Common myeloid progenitor, CD34-positive (primary cell): Measurements from ENCODE around the gene INTS14.
A peak's percentile ranks its signal among the peaks of the same experiment; 100 is the strongest.
"Not testable (repeated sequence)": the region's sequence is repeated elsewhere in the genome, so short reads cannot be mapped to it uniquely, and the experiment has no call there.

Source experiments
- CTCF ChIA-PET: fragments of 350-600 bp; sonication (Branson Sonifier 250); formaldehyde crosslinking; loops from one replicate; lab custom pipeline; 2021; ENCODE audit warnings: antibody characterized with exemption; lab: Charles Lee
- POLR2A ChIA-PET: fragments of 350-600 bp; sonication (Branson Sonifier 250); formaldehyde crosslinking; loops from one replicate; lab custom pipeline; 2021; ENCODE audit warnings: antibody characterized with exemption; lab: Charles Lee
- DNase-seq, 3 donors: peaks; one replicate each; pipeline versions ENCODE4 v3.0.0 to v3.0.0-alpha.2; 2013
- H3K27ac ChIP-seq, 2 experiments: 1 replicate in 1 of 2; 2 replicates in 1 of 2; pipeline ENCODE4 v1.7.0; 2013; ENCODE audit warnings: inconsistent platforms in 2 of 2, low read length in 2 of 2, mild to moderate bottlenecking in 2 of 2, low read depth in 1 of 2, moderate library complexity in 1 of 2; ENCODE audit not compliant: severe bottlenecking in 2 of 2, insufficient read depth in 1 of 2, poor library complexity in 1 of 2
- H3K27me3 ChIP-seq, 5 experiments: replicated peaks in 2 of 5; 1 replicate in 3 of 5; 2 replicates in 2 of 5; pipeline versions ENCODE4 v1.6.1 to v1.7.0; 2013; ENCODE audit warnings: low read length in 4 of 5, mild to moderate bottlenecking in 2 of 5, moderate library complexity in 2 of 5, inconsistent platforms in 1 of 5; ENCODE audit not compliant: insufficient read depth in 5 of 5, control insufficient read depth in 4 of 5
- H3K36me3 ChIP-seq, 4 experiments: 1 replicate in 2 of 4; 2 replicates in 2 of 4; pipeline versions ENCODE4 v1.6.1 to v1.7.0; 2013; ENCODE audit warnings: low read length in 3 of 4, control low read depth in 1 of 4, mild to moderate bottlenecking in 1 of 4; ENCODE audit not compliant: control insufficient read depth in 4 of 4, insufficient read depth in 4 of 4
- H3K4me1 ChIP-seq, 4 experiments: 1 replicate in 3 of 4; 2 replicates in 1 of 4; pipeline versions ENCODE4 v1.6.1 to v1.7.1; 2013; ENCODE audit warnings: low read length in 3 of 4, mild to moderate bottlenecking in 3 of 4, control low read depth in 1 of 4, inconsistent platforms in 1 of 4, moderate library complexity in 1 of 4; ENCODE audit not compliant: control insufficient read depth in 4 of 4, insufficient read depth in 4 of 4; ENCODE audit errors: control extremely low read depth in 1 of 4
- H3K4me3 ChIP-seq, 7 experiments: 1 replicate in 4 of 7; 2 replicates in 3 of 7; pipeline versions ENCODE4 v1.5.1 to v1.7.0; 2013; ENCODE audit warnings: mild to moderate bottlenecking in 7 of 7, low read length in 6 of 7, moderate library complexity in 6 of 7, inconsistent platforms in 2 of 7, low read depth in 2 of 7, control low read depth in 1 of 7; ENCODE audit not compliant: insufficient read depth in 4 of 7, control insufficient read depth in 1 of 7; ENCODE audit errors: extremely low read depth in 1 of 7
- H3K9me3 ChIP-seq, 5 experiments: 1 replicate in 4 of 5; 2 replicates in 1 of 5; pipeline versions ENCODE4 v1.6.1 to v1.7.1; 2013; ENCODE audit warnings: low read length in 4 of 5, mild to moderate bottlenecking in 2 of 5, inconsistent platforms in 1 of 5, low read depth in 1 of 5, moderate library complexity in 1 of 5; ENCODE audit not compliant: control insufficient read depth in 4 of 5, insufficient read depth in 2 of 5; ENCODE audit errors: control extremely low read depth in 1 of 5
- WGBS: methylation state at CpG from one replicate; pipeline ENCODE4 v1.1.5; 2013; ENCODE audit not compliant: insufficient coverage; 5-methylcytosine and 5-hydroxymethylcytosine counted together

Gene INTS14

DNA sequence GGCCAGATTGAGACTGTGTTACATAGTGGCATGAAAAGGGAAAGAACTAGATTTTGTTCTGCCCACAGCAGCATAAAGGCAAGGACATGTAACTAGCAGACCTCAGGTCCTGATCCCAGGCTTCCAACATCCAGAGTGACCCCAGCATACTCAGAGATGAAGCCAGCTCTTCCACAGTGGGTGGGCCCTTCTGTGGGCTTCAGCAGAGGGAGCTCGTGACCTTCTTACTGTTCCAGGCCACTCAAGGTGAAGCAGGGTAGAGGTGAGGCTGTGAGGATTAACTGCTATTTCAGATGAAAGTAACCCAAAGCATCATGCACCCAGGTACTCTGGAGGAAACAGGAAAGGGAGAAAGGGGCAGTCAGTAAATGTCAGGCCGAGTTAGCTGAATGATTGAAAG is 9.9 kb upstream of the INTS14 start:
- ChIA-PET POLR2A (no interaction called here), CTCF (interaction anchor here (1.1 to 1.7 kb wide), 4 partner anchors 10 to 25 kb away, joined by 3 to 4 read pairs (median 4); partner anchors contain the start of gene INTS14)
- Histone ChIP-seq H3K27me3 (no peaks in the 10 kb centered on the region), H3K27ac (no peak overlapping the region), H3K4me1 (no peaks in the 10 kb centered on the region), H3K36me3 (peaks cover 0 to 20% (median 8%) of the 10 kb centered on the region in 4 experiments), H3K9me3 (no peaks in the 10 kb centered on the region), H3K4me3 (no peak overlapping the region)
- WGBS = 90% methylated on average over 1 of the region's 2 CpGs
- DNase-seq = no peak

DNA sequence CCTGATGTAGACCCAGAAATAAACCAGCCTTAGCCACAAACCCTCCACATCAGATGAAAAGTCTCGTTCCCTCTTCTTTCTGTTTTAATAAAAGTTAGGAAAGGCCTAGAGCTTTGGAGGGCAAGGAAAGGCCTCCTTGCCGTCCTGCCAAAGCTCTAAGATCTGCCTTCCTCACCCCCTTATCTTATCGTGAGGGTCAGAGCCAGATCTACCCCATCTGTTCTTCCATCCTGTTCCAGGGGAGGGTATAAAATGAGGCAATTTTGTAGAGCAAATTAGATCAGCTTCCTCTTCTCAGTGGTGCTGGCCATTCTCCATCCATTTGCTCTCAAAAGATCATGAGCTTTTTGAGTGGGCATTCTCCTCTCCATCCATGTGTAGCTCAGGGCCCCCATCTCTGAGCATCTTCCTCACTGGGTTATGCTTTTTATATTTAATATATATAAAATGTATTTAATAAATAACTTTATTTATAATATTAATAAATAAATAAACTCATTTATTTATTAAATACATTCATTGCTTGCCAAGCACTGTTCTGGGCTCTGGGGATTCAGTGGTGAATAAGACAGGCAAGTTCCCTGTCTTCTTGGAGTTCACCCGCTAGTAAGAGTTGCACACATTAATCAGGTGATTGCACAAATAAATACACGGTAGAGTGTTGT is 8.8 kb upstream of the INTS14 start:
- H3K36me3 ChIP-seq = peaks cover 0 to 9% (median 3%) of the 10 kb centered on the region in 4 experiments
- POLR2A ChIA-PET = interaction anchor here (1.3 kb wide), 1 partner anchor 9 kb away, joined by 4 read pairs; the partner anchor contains the start of gene INTS14
- no peaks in the 10 kb centered on the region for H3K4me1 ChIP-seq
- DNase-seq = peak in 2 of 3 donors; percentile 39 to 63
- no peak overlapping the region for H3K27ac ChIP-seq
- CTCF ChIA-PET = no interaction called here
- H3K9me3 ChIP-seq = no peaks in the 10 kb centered on the region
- H3K4me3 ChIP-seq = no peak overlapping the region
- no peaks in the 10 kb centered on the region for H3K27me3 ChIP-seq
- 60% methylated on average over 1 of the region's 5 CpGs for WGBS

DNA sequence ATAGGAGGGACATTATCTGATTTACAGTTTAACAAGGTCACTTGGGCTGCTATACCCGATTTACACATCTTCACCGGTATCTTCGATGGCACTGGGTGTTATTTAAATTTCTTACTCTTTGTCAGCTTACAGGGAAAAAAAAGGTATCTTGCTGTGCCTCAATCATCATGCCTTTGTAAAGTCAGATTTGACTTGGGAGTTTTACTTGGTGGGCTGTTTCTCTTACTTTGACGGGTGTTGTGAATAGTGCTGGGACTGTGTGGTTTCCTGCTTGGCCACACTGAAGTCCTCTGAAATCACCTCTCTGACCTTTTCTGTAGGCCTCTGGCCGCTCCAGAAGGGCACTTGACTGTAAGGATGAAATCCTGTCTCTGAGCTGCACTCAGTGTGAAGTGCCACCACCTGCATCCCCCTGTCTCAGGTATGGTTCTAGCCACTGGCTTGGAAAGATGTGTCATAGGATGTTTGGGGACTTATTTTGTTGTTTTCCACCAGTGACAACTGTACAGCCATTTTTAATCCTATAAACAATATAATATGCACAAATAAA is 7.7 kb upstream of the INTS14 start:
- Histone ChIP-seq H3K27me3 (no peaks in the 10 kb centered on the region), H3K4me1 (peaks cover 0 to 3% (median 0%) of the 10 kb centered on the region in 4 experiments), H3K9me3 (no peaks in the 10 kb centered on the region), H3K36me3 (no peaks in the 10 kb centered on the region), H3K27ac (no peak overlapping the region), H3K4me3 (no peak overlapping the region)
- WGBS = 100% methylated on average over 3 of the region's 5 CpGs
- no peak for DNase-seq
- CTCF ChIA-PET = no interaction called here
- POLR2A ChIA-PET = interaction anchor here (1.3 kb wide), 1 partner anchor 8 kb away, joined by 4 read pairs; the partner anchor contains the start of gene INTS14

DNA sequence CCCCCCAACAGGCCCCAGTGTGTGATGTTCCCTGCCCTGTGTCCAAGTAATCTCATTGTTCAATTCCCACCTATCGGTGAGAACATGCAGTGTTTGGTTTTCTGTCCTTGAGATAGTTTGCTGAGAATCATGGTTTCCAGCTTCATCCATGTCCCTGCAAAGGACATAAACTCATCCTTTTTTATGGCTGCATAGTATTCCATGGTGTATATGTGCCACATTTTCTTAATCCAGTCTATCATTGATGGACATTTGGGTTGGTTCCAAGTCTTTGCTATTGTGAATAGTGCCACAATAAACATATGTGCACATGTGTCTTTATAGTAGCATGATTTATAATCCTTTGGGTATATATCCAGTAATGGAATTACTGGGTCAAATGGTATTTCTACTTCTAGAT is 5.0 kb upstream of the INTS14 start:
- H3K27me3 ChIP-seq, H3K9me3 ChIP-seq, H3K4me3 ChIP-seq, POLR2A ChIA-PET, H3K27ac ChIP-seq, DNase-seq, CTCF ChIA-PET, H3K36me3 ChIP-seq: not testable (repeated sequence)
- WGBS = no CpG with 5 or more reads among the region's 1 CpG
- peaks cover 4 to 25% (median 11%) of the 10 kb centered on the region in 4 experiments for H3K4me1 ChIP-seq

DNA sequence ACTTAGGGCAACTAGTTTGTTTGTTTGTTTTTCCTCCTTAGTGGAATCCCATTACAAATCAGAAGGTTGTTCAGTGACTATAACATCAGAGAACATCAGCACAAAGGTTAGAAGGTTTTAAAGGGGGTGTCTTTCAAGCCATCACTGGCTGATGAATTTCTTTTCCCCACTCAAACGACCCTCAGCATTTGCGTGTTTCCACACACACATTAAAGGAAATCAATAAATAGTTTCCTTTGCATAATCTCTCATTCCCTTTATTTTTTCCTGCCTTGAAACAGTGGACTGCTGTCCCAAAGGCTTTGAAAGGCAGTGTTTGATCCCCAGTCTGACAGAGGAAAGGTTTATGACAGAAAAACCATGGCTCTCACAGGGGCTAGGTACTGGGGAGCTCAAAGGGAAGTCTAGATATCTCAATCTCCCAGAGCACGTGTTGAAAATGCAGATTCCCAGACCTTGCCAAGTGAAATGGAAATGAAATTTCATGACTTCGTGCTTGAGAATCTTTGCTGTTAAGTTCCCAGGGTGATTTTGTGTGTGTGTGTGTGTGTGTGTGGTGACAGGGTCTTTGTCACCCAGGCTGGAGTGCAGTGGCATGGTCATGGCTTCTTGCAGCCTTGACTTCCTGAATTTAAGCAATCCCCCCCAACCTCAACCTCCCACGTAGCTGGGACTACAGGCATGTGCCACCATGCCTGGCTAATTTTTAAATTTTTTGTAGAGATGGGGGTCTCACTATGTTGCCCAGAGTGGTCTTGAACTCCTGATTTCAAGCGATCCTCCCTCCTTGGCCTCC is 2.2 kb upstream of the INTS14 start:
- no peak overlapping the region for H3K27ac ChIP-seq
- H3K27me3 ChIP-seq = no peaks in the 10 kb centered on the region
- ChIA-PET CTCF (interaction anchor here (1.3 kb wide), 2 partner anchors 11 to 59 kb away, joined by 3 read pairs; no protein-coding TSS in a partner anchor), POLR2A (no interaction called here)
- H3K4me3 ChIP-seq = no peak overlapping the region
- WGBS = 87% methylated on average over 3 of the region's 6 CpGs
- DNase-seq = peak in 1 of 3 donors; percentile 9
- peaks cover 7 to 39% (median 25%) of the 10 kb centered on the region in 4 experiments for H3K4me1 ChIP-seq
- no peaks in the 10 kb centered on the region for H3K36me3 ChIP-seq
- H3K9me3 ChIP-seq = no peaks in the 10 kb centered on the region

DNA sequence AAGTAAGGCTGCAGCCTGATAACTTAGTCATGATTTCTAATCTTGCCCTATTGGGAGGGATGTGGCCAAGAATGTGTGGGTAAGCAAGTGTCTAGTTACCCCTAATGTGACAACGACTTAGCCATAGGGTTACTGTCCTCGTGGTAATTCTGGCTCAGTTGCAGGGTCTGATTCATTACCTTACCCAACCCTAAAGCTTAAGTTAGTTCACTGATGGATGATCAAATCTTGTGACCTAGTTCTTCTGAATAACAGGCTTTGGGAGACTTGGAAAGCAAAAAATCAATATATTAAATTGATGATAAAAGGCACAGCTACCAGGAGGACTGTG is 1.6 kb upstream of the INTS14 start:
- no peak overlapping the region for H3K27ac ChIP-seq
- no peaks in the 10 kb centered on the region for H3K36me3 ChIP-seq
- no peak for DNase-seq
- H3K27me3 ChIP-seq = no peaks in the 10 kb centered on the region
- ChIA-PET CTCF (interaction anchor here (0.5 to 1.3 kb wide), 3 partner anchors 11 to 249 kb away, joined by 3 read pairs; no protein-coding TSS in a partner anchor), POLR2A (no interaction called here)
- H3K4me3 ChIP-seq = no peak overlapping the region
- peaks cover 7 to 39% (median 25%) of the 10 kb centered on the region in 4 experiments for H3K4me1 ChIP-seq
- WGBS = no CpG with 5 or more reads among the region's 2 CpGs
- no peaks in the 10 kb centered on the region for H3K9me3 ChIP-seq
